Measurements from ENCODE around the gene STOML2.

DNA sequence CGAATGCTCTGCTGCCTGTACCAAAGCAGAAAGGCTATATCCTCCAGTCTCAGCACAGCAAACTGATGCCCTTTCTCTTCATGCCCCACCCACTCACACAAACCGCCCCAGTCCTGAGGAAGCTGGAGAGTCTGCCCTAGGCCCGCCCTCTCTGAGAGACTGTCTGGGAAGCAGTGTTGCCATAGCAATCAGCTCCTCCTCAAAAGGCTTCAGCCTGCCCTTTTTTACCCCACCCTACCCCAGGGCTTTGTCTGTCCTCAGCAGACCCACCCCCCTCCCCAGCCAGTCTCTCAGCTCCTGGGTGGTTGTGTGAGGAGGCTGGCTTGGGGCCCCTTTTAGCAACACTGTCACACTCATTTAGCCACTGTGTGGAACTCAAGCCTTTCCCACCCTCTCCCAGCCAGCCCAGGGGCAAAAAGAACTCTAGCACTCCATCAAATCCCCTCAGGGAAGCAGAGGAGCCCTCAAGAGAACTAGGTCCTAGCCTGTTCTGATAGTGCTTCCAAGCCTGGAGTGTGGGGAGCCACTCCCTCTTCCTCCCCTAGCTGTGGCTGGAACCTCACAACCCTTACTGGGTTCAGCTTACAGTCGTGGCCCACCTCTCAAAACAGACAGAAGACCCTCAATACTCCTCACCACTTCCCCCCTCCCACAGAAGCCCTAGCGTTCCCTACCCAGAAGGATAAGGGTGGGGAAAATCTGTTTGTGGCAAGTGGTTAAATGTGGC, 11.3 kb upstream of the STOML2 start:
- TF ChIP-seq POLR2A (IDR thresholded peaks at IDR 0.05): no peak
- TF ChIP-seq, protein P1, sequence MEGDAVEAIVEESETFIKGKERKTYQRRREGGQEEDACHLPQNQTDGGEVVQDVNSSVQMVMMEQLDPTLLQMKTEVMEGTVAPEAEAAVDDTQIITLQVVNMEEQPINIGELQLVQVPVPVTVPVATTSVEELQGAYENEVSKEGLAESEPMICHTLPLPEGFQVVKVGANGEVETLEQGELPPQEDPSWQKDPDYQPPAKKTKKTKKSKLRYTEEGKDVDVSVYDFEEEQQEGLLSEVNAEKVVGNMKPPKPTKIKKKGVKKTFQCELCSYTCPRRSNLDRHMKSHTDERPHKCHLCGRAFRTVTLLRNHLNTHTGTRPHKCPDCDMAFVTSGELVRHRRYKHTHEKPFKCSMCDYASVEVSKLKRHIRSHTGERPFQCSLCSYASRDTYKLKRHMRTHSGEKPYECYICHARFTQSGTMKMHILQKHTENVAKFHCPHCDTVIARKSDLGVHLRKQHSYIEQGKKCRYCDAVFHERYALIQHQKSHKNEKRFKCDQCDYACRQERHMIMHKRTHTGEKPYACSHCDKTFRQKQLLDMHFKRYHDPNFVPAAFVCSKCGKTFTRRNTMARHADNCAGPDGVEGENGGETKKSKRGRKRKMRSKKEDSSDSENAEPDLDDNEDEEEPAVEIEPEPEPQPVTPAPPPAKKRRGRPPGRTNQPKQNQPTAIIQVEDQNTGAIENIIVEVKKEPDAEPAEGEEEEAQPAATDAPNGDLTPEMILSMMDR (IDR thresholded peaks at IDR 0.05): no peak
